Mesendoderm (in vitro differentiated cells): Measurements from ENCODE around the gene ERCC3.
"Not testable (repeated sequence)": the region's sequence is repeated elsewhere in the genome, so short reads cannot be mapped to it uniquely, and the experiment has no call there.

Experiments
- DNase-seq: peaks from one replicate; pipeline ENCODE4 v3.0.0; 2013
- H2AK5ac ChIP-seq: 2 replicates; pipeline ENCODE4 v1.6.1; 2013; ENCODE audit warnings: low read length, inconsistent platforms
- H2BK120ac ChIP-seq: 2 replicates; pipeline ENCODE4 v1.6.1; 2013; ENCODE audit warnings: low read depth, mild to moderate bottlenecking, low read length, moderate library complexity, mixed read lengths
- H2BK15ac ChIP-seq: replicated peaks from 2 replicates; pipeline ENCODE4 v1.6.1; 2013; ENCODE audit warnings: low read depth, mild to moderate bottlenecking, moderate library complexity
- H2BK5ac ChIP-seq: 2 replicates; pipeline ENCODE4 v1.6.1; 2013; ENCODE audit warnings: low read length, inconsistent platforms
- H3K18ac ChIP-seq: 2 replicates; pipeline ENCODE4 v1.6.1; 2013; ENCODE audit warnings: mild to moderate bottlenecking, low read length, mixed read lengths
- H3K23ac ChIP-seq: one replicate; pipeline ENCODE4 v1.6.1; 2013; ENCODE audit warnings: low read length
- H3K27ac ChIP-seq: 2 replicates; pipeline ENCODE4 v1.5.1; 2013; ENCODE audit warnings: low read depth, mild to moderate bottlenecking, inconsistent platforms, low read length, moderate library complexity
- H3K27me3 ChIP-seq: 2 replicates; pipeline ENCODE4 v1.6.1; 2013; ENCODE audit warnings: low read length, control low read depth, mild to moderate bottlenecking, inconsistent platforms; ENCODE audit not compliant: insufficient read depth, poor library complexity
- H3K36me3 ChIP-seq: 2 replicates; pipeline ENCODE4 v1.6.1; 2013; ENCODE audit warnings: low read length, inconsistent platforms; ENCODE audit not compliant: control insufficient read depth, insufficient read depth
- H3K4ac ChIP-seq: one replicate; pipeline ENCODE4 v1.6.1; 2013; ENCODE audit warnings: low read depth, mild to moderate bottlenecking, low read length, moderate library complexity
- H3K4me1 ChIP-seq: 2 replicates; pipeline ENCODE4 v1.6.1; 2013; ENCODE audit warnings: low read depth, low read length, inconsistent platforms; ENCODE audit not compliant: control insufficient read depth
- H3K4me2 ChIP-seq: 2 replicates; pipeline ENCODE4 v1.6.1; 2013; ENCODE audit warnings: low read length
- H3K4me3 ChIP-seq: 2 replicates; pipeline ENCODE4 v1.5.1; 2013; ENCODE audit warnings: mild to moderate bottlenecking, low read length
- H3K56ac ChIP-seq: one replicate; pipeline ENCODE4 v1.6.1; 2013; ENCODE audit warnings: low read length
- H3K79me1 ChIP-seq: 2 replicates; pipeline ENCODE4 v1.6.1; 2013; ENCODE audit warnings: low read length, inconsistent platforms
- H3K79me2 ChIP-seq: 2 replicates; pipeline ENCODE4 v1.6.1; 2013; ENCODE audit warnings: mild to moderate bottlenecking, low read length; ENCODE audit not compliant: control insufficient read depth, insufficient read depth
- H3K9ac ChIP-seq: 2 replicates; pipeline ENCODE4 v1.6.1; 2013; ENCODE audit warnings: low read length, inconsistent platforms
- H4K5ac ChIP-seq: one replicate; pipeline ENCODE4 v1.6.1; 2013; ENCODE audit warnings: low read length
- H4K8ac ChIP-seq: one replicate; pipeline ENCODE4 v1.6.1; 2013; ENCODE audit warnings: low read depth, mild to moderate bottlenecking, control low read depth, low read length, moderate library complexity
- WGBS: extraction: QIAGEN DNeasy Blood & Tissue Kit; methylation state at CpG from one replicate; pipeline ENCODE4 v1.1.7; 2013; ENCODE audit warnings: low lambda C conversion rate, missing lambda C conversion rate; ENCODE audit not compliant: insufficient coverage; ENCODE audit errors: extremely low coverage; 5-methylcytosine and 5-hydroxymethylcytosine counted together

Gene ERCC3

DNA sequence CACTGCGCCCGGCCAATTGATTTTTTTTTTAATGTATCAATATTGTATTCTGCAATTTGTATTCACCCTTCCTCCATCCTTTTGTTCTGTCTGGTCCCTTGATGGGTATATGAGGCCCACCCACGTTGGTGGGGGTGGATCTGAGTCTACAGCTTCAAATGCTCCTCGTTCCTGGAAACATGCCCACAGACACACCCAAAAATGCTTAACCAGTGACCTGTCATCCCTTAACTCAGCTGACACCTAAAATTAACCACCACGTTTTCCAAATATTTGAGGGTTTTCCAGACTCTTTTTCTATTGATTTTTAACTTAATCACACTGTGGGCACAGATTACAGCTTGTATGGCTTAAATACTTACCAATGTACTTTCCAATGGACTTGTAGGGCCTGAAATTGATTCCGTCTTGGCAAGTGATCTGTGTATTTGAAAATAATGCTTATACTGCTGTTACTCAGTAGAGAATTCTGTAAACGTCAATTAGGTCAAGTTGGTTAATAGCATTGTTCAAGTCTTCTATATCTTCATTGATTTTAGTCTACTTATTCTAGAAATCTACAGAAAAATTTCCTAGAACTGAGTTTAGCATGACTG, 39.5 kb downstream of the ERCC3 start:
- no CpG with 5 or more reads among the region's 7 CpGs for WGBS

GRCh38 chr2:127241184-127241583, 52.8 kb downstream of the ERCC3 start:
- H3K4me2 ChIP-seq, H4K8ac ChIP-seq, H3K36me3 ChIP-seq, H3K79me1 ChIP-seq, H2AK5ac ChIP-seq, H3K56ac ChIP-seq, H3K18ac ChIP-seq, H3K4ac ChIP-seq, H4K5ac ChIP-seq, H3K9ac ChIP-seq, H3K4me3 ChIP-seq, H3K4me1 ChIP-seq, H3K79me2 ChIP-seq, H2BK5ac ChIP-seq, DNase-seq, H2BK120ac ChIP-seq, H2BK15ac ChIP-seq, H3K27me3 ChIP-seq, H3K23ac ChIP-seq, H3K27ac ChIP-seq: not testable (repeated sequence)
- WGBS = no CpG with 5 or more reads among the region's 2 CpGs

More for the DNA sequence above, 39.5 kb downstream of the ERCC3 start:
- Histone ChIP-seq H3K23ac (no peak overlapping the region), H3K4me3 (no peak overlapping the region), H3K27me3 (no peaks in the 10 kb centered on the region), H3K79me1 (no peaks in the 10 kb centered on the region), H3K79me2 (no peaks in the 10 kb centered on the region), H3K4ac (no peak overlapping the region), H2AK5ac (no peak overlapping the region), H2BK5ac (no peak overlapping the region), H3K27ac (no peak overlapping the region), H3K4me2 (no peak overlapping the region), H3K18ac (no peak overlapping the region), H3K9ac (no peak overlapping the region), H2BK15ac (no peak overlapping the region), H3K4me1 (no peaks in the 10 kb centered on the region), H4K8ac (no peak overlapping the region), H4K5ac (no peak overlapping the region), H2BK120ac (no peak overlapping the region), H3K56ac (no peak overlapping the region), H3K36me3 (peaks cover 5% of the 10 kb centered on the region)
- DNase-seq = no peak

DNA sequence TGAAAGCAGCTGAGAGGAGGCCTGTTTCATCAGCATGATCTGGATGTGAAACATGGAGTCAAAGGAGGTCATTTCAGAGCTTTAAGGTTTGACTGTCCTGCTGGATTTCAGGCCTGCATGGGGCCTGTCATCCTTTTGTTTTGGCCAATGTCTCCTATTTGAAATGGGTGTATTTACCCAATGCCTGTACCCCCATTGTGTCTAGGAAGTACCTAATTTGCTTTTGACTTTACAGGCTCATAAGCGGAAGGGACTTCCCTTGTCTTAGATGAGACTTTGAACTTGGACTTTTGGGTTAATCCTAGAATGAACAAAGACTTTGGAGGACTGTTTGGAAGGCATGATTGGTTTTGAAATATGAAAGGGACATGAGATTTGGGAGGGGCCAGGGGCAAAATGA, 54.5 kb downstream of the ERCC3 start:
- WGBS = no CpG with 5 or more reads among the region's 1 CpG
- no peak overlapping the region for H3K9ac ChIP-seq
- no peak overlapping the region for H3K4ac ChIP-seq
- H3K79me2 ChIP-seq = no peaks in the 10 kb centered on the region
- no peak overlapping the region for H3K23ac ChIP-seq
- H2BK5ac ChIP-seq = no peak overlapping the region
- H4K8ac ChIP-seq = no peak overlapping the region
- H3K27me3 ChIP-seq = no peaks in the 10 kb centered on the region
- no peak overlapping the region for H3K4me2 ChIP-seq
- H3K4me1 ChIP-seq = no peaks in the 10 kb centered on the region
- H3K27ac ChIP-seq = no peak overlapping the region
- H3K4me3 ChIP-seq = no peak overlapping the region
- no peak overlapping the region for H3K56ac ChIP-seq
- H2BK15ac ChIP-seq = no peak overlapping the region
- H3K36me3 ChIP-seq = no peaks in the 10 kb centered on the region
- DNase-seq = no peak
- H2BK120ac ChIP-seq = no peak overlapping the region
- no peak overlapping the region for H3K18ac ChIP-seq
- no peaks in the 10 kb centered on the region for H3K79me1 ChIP-seq
- no peak overlapping the region for H2AK5ac ChIP-seq
- no peak overlapping the region for H4K5ac ChIP-seq

DNA sequence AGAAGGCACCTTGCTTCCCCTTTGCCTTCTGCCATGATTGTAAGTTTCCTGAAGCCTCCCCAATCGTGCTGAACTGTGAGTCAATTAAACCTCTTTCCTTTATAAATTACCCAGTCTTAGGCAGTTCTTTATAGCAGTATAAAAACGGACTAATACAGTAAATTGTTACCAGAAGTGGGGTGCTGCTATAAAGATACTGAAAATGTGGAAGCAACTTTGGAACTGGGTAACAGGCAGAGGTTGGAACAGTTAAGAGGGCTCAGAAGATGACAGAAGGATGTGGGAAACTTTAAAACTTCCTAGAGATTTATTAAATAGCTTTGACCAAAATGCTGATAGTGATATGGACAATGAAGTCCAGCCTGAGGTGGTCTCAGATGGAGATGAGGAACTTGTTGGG, 56.2 kb downstream of the ERCC3 start:
- not testable (repeated sequence) for H3K36me3 ChIP-seq, H2BK120ac ChIP-seq, H3K27ac ChIP-seq, H4K8ac ChIP-seq, H3K4ac ChIP-seq, H3K79me2 ChIP-seq, H3K23ac ChIP-seq, H3K4me3 ChIP-seq, H3K9ac ChIP-seq, DNase-seq, H3K4me2 ChIP-seq, H3K79me1 ChIP-seq, H4K5ac ChIP-seq, H2BK15ac ChIP-seq, H3K56ac ChIP-seq, H3K4me1 ChIP-seq, H2BK5ac ChIP-seq, H3K27me3 ChIP-seq, H2AK5ac ChIP-seq, H3K18ac ChIP-seq
- WGBS = no CpG with 5 or more reads among the region's 2 CpGs

DNA sequence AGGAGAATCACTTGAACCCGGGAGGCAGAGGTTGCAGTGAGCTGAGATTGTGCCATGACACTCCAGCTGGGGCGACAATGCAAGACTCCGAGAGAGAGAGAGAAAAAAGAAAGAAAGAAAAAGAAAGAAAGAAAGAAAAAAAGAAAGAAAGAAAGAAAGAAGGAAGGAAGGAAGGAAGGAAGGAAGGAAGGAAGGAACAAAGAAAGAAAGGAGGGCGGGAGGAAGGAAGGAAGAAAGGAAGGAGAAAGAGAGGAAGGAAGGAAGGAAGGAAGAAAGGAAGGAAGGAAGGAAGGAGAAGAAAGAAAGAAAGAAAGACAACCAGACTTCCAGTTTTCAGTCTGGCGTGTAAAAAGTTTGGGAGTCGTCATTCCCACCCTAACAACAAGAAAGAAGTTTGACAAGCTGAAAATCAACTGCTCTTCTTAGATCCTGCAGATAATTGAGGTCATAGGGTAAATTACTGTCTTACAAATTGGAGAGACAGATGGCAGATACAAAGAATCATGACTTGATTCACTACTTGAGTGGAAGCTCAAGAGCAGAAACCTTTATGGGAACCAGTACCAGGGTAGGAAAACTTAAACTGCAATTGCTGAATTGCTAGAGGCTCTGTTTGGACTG, 58.8 kb downstream of the ERCC3 start:
- Histone ChIP-seq H2BK120ac (no peak overlapping the region), H2AK5ac (no peak overlapping the region), H4K5ac (no peak overlapping the region), H3K36me3 (no peaks in the 10 kb centered on the region), H3K4me2 (no peak overlapping the region), H2BK5ac (no peak overlapping the region), H3K23ac (no peak overlapping the region), H3K18ac (no peak overlapping the region), H3K4me3 (no peak overlapping the region), H3K27ac (no peak overlapping the region), H3K4ac (no peak overlapping the region), H3K79me1 (no peaks in the 10 kb centered on the region), H2BK15ac (no peak overlapping the region), H3K56ac (no peak overlapping the region), H3K4me1 (no peaks in the 10 kb centered on the region), H3K9ac (no peak overlapping the region), H4K8ac (no peak overlapping the region), H3K27me3 (no peaks in the 10 kb centered on the region), H3K79me2 (no peaks in the 10 kb centered on the region)
- no peak for DNase-seq
- no CpG with 5 or more reads among the region's 6 CpGs for WGBS

DNA sequence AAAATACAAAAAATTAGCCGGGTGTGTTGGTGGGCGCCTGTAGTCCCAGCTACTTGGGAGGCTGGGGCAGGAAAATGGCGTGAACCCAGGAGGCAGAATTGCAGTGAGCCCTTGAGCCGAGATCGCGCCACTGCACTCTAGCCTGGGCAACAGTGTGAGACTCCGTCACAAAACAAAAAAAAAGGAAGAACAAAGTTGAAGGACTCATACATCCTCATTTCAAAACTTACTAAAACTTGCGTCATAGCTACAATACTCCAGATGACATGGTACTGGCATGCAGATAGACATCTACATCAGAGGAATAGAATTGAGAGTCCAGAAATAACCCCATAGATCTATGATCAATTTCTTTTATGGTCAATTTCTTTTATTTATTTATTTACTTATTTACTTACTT, 60.2 kb downstream of the ERCC3 start:
- no peaks in the 10 kb centered on the region for H3K79me2 ChIP-seq
- no peak overlapping the region for H4K5ac ChIP-seq
- H2BK15ac ChIP-seq = no peak overlapping the region
- H3K18ac ChIP-seq = no peak overlapping the region
- no peaks in the 10 kb centered on the region for H3K4me1 ChIP-seq
- no peak overlapping the region for H3K56ac ChIP-seq
- no peak overlapping the region for H3K4me2 ChIP-seq
- no peaks in the 10 kb centered on the region for H3K27me3 ChIP-seq
- no peak overlapping the region for H3K27ac ChIP-seq
- no peak overlapping the region for H3K4me3 ChIP-seq
- H2BK120ac ChIP-seq = no peak overlapping the region
- H3K9ac ChIP-seq = no peak overlapping the region
- H3K36me3 ChIP-seq = no peaks in the 10 kb centered on the region
- no peak for DNase-seq
- no peak overlapping the region for H3K23ac ChIP-seq
- H3K4ac ChIP-seq = no peak overlapping the region
- H2AK5ac ChIP-seq = no peak overlapping the region
- no peak overlapping the region for H4K8ac ChIP-seq
- no peaks in the 10 kb centered on the region for H3K79me1 ChIP-seq
- no CpG with 5 or more reads among the region's 8 CpGs for WGBS
- no peak overlapping the region for H2BK5ac ChIP-seq
